OCI-LY7 (cell line): Measurements from ENCODE around the gene PCARE.

ENCODE experiments used
- EZH2phosphoT487 ChIP-seq: fragments of 200-600 bp; sonication (generic); IDR thresholded peaks from 2 replicates; pipeline ENCODE4 v1.6.1; 2018; ENCODE audit warnings: low read depth, borderline replicate concordance, mild to moderate bottlenecking, mixed run types, antibody characterized with exemption, low read length, moderate library complexity, mixed read lengths
- TF ChIP-seq, protein P1 (sequence below): fragments of 200-600 bp; sonication (generic); conservative IDR thresholded peaks from 2 replicates; pipeline ENCODE4 v1.5.1; 2014; ENCODE audit warnings: mild to moderate bottlenecking, antibody characterized with exemption, low read length, moderate library complexity, mixed read lengths

DNA sequence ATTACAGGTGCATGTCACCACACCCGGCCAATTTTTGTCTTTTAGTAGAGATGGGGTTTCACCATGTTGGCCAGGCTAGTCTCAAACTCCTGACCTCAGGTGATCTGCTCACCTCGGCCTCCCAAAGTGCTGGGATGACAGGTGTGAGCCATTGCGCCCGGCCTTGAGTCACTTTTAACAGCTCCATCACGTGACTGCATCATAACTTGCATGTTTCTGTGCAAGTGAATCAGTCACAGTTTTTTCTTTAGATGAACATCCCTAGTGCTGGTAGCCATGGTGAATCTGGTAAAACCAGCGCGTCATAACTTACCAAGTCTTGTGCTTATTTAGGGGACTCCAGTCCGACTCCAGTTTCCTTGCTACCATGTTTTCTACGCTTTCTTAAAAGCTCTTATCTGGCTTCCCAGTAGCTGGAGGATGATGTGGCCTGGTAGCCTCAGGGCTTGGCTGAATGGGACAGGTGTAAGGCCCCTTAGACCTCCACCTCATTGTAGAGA is 33.1 kb downstream of the PCARE start:
- TF ChIP-seq, protein P1, sequence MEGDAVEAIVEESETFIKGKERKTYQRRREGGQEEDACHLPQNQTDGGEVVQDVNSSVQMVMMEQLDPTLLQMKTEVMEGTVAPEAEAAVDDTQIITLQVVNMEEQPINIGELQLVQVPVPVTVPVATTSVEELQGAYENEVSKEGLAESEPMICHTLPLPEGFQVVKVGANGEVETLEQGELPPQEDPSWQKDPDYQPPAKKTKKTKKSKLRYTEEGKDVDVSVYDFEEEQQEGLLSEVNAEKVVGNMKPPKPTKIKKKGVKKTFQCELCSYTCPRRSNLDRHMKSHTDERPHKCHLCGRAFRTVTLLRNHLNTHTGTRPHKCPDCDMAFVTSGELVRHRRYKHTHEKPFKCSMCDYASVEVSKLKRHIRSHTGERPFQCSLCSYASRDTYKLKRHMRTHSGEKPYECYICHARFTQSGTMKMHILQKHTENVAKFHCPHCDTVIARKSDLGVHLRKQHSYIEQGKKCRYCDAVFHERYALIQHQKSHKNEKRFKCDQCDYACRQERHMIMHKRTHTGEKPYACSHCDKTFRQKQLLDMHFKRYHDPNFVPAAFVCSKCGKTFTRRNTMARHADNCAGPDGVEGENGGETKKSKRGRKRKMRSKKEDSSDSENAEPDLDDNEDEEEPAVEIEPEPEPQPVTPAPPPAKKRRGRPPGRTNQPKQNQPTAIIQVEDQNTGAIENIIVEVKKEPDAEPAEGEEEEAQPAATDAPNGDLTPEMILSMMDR = no peak
- TF ChIP-seq EZH2phosphoT487 = no peak
